WTC11 (cell line): ENCODE measurements around the gene GPR148.

Experiments
- ATF1 ChIP-seq: sonication (generic); formaldehyde crosslinking; IDR thresholded peaks from 2 replicates; pipeline ENCODE4 v1.8.1; 2023; ENCODE audit warnings: mild to moderate bottlenecking, moderate library complexity, missing genetic modification reagents
- ATF3 ChIP-seq: sonication (generic); formaldehyde crosslinking; conservative IDR thresholded peaks from 2 replicates; pipeline ENCODE4 v1.8.1; 2022; ENCODE audit warnings: mild to moderate bottlenecking, missing genetic modification reagents
- CDX4 ChIP-seq: fragments of 250-450 bp; sonication (Bioruptor Pico); IDR thresholded peaks from 2 replicates; pipeline ENCODE4 v1.9.0; 2021; ENCODE audit warnings: moderate library complexity, mild to moderate bottlenecking, inconsistent platforms, borderline replicate concordance
- CTCF ChIP-seq: fragments of 200-600 bp; IDR thresholded peaks from 2 replicates; pipeline ENCODE4 v1.8.0; 2022; ENCODE audit warnings: antibody characterized with exemption
- RELA ChIP-seq: sonication (generic); formaldehyde crosslinking; IDR thresholded peaks from 2 replicates; pipeline ENCODE4 v1.8.1; 2022; ENCODE audit warnings: missing genetic modification reagents, mild to moderate bottlenecking, borderline replicate concordance
- TEAD4 ChIP-seq: sonication (generic); formaldehyde crosslinking; IDR thresholded peaks from 2 replicates; pipeline ENCODE4 v1.8.0; 2022; ENCODE audit warnings: mild to moderate bottlenecking, missing genetic modification reagents
- ZNF512 ChIP-seq: sonication (generic); formaldehyde crosslinking; IDR thresholded peaks from 2 replicates; pipeline ENCODE4 v1.8.1; 2022; ENCODE audit warnings: missing genetic modification reagents, borderline replicate concordance

- TF ChIP-seq CTCF, result no peak
- TF ChIP-seq RELA (CRISPR knock-in tag), result no peak
- TF ChIP-seq ATF3, result no peak
- no peak for TF ChIP-seq ATF1
- no peak for TF ChIP-seq CDX4 (CRISPR knock-in tag)
- no peak for TF ChIP-seq ZNF512
- no peak for TF ChIP-seq TEAD4
Measured at GRCh38 chr2:130754811-130755210, 25.9 kb downstream of the GPR148 start.
